HG03097 (cell line): ENCODE data around the gene FAM131A.

Experiments
- ATAC-seq: cut with Tn5 transposase; IDR thresholded peaks from one replicate; pipeline ENCODE4 v1.9.1; 2021; ENCODE audit not compliant: unreplicated experiment, low FRiP score

FAM131A gene

GRCh38 chr3:184354754-184355153, 17.4 kb downstream of the FAM131A start:
- ATAC-seq, result no peak

GRCh38 chr3:184355261-184356040, 18.1 kb downstream of the FAM131A start:
- ATAC-seq, result no peak

- no peak for ATAC-seq
Observed at GRCh38 chr3:184357248-184358123, 20.1 kb downstream of the FAM131A start.

GRCh38 chr3:184358124-184358767, 20.8 kb downstream of the FAM131A start:
- no peak for ATAC-seq

GRCh38 chr3:184358921-184359350, 21.5 kb downstream of the FAM131A start:
- ATAC-seq, result no peak

GRCh38 chr3:184359610-184360009, 22.2 kb downstream of the FAM131A start:
- ATAC-seq, result no peak

DNA sequence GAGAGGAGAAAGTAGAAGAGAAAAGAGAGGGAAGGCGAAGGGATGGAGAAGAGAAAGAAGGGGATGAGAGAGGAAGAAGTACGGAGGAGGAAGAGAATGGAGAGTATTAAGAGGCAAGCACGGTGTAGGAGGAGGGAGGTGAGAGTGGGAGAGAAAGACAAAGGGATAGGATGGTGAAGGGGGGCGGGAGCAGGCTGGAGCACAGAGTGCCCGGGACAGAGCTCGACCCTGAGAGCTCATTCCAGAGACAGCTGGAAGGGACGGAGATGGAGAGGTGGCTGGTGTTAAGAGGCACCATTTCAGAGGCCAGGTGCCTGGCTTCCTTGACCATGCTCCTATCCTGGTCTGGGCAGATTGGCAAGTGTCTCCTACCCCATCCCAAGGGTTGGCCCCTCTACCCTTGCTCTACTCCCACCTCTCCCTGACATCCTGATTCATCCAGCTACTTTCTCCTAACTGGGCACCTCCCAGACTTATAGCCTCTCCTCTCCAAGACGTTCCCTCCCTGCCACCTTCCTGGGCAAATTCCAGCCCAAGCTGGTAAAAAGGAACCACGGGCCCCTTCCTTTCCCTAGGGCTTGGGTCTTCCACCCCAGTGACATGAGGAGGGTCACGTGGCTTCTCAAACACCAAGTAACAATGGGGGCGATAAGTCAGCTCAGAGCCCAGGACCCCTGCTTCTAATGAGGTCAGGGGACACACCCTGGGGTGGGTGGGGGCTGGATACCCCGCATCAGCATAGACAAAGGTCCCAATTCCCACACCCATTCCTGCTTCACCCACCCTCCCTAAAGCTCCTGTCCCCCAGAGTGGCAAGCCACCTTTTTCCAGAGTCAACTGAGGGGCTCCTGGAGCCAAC, 22.9 kb downstream of the FAM131A start:
- no peak for ATAC-seq

DNA sequence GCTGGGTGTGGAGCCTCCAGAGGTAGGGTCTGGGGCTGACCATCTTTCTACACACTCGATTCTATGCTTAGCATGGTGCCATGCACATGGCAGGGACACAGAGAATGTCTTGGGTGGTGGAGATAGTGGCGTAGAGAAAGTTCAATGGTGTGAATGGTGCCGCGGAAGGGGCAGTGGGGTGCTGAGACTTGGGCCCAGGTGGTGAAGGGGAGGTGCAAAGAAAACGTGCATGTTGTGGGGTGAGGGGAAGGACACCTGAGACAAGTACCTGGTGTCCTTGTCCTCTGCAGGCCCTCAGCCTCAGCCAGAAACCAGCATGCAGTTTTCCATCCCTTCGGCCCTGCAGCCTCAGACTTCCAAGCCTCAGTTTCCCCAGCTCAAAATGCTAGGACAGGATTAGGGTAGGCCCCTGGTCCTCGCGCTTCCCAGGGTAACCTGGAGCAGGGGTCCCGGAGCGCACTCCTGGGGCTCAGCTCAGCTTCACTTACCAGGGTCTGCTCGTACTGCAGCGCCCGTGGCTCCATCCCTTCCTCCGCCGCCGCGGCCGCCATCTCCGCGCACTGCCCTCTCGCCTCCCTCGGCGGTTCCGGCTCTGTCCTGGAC, 23.6 kb downstream of the FAM131A start:
- ATAC-seq, result peak; percentile 2

DNA sequence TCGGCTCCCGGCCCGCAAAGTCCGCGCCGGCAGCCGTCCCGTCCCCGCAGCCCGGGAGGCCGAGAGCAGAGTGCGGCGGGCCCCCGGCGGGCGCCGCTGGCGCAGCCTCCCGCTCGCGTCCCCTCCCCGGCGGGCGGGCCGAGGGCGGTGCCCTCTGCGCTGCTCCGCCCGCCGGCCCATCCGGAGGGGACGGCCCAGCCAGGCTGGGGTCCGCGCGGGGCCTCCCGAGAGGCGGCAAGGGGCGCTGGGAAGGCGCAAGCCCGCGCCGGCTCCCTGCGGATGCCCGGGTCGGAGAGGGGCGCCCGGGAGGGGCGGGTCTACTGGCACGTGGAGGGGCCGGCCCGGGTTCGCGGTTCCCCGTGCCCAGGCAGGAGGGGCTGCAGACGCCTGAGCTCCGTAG, 24.1 kb downstream of the FAM131A start, which contains the start of the genes CLCN2 and POLR2H:
Gene CLCN2, minus strand, starts transcription at position 74 of the 400 bp plus-strand sequence. CDS start 126 bp downstream, outside the sequence.
Gene POLR2H, plus strand, starts transcription at position 179 of the 400 bp plus-strand sequence. CDS start 1,783 bp downstream, outside the sequence.
- ATAC-seq, result peak; percentile 32

DNA sequence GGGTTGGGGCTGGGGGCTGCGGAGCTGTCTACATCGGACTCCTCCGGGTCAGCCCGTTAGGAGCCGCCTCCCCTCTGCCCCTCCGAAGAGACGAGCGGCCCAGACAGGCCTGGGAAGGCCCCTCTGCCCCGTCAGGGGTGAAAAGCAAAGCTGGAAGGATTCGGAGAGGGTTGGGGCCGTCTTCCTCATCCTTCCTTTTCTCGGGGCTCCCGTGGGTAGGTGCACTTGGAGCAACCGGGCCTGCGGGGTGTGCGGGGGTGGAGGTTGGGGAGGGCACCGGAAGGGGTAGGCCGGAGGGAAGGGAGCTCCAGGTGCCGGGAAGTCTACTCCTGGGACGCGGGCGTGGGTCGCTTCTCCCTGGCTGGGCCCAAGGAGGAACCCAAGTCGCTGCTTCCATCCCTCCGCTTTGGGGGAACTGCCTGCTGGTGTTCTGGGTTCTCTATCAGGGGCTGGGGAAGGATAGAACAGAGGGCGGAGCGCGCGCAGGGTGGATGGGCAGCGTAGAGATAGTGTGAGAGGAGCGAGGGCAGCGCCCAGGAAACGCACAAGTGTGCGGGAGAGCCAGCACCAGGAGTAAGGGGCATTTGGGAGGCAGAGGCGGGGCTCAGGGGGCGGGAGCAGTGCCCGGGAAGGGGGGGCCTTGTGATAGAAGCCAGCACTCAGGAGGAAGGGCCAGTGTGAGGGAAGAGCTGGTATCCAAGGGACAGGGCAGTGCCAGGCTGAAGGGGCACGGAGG, 24.7 kb downstream of the FAM131A start:
- ATAC-seq, result peak; percentile 3

GRCh38 chr3:184362668-184363546, 25.5 kb downstream of the FAM131A start:
- ATAC-seq, result peak; percentile 81

GRCh38 chr3:184366619-184367289, 29.4 kb downstream of the FAM131A start:
- ATAC-seq, result no peak

DNA sequence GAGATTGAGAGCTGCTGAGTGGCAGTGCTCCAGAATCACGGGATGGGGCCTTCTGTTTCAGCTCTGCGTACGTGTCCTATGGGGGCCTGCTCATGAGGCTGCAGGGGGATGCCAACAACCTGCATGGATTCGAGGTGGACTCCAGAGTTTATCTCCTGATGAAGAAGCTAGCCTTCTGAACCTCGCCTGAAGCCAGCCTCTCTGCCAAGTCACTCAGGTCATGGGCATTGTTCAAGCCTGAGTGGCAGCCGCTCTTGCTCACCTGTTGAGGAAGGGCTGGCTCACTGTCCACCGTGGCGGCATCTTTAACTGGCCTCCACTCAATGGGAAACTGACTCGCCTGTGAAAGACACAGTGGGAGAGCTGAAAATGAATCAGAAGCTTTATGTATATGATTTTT, 30.7 kb downstream of the FAM131A start:
- no peak for ATAC-seq

DNA sequence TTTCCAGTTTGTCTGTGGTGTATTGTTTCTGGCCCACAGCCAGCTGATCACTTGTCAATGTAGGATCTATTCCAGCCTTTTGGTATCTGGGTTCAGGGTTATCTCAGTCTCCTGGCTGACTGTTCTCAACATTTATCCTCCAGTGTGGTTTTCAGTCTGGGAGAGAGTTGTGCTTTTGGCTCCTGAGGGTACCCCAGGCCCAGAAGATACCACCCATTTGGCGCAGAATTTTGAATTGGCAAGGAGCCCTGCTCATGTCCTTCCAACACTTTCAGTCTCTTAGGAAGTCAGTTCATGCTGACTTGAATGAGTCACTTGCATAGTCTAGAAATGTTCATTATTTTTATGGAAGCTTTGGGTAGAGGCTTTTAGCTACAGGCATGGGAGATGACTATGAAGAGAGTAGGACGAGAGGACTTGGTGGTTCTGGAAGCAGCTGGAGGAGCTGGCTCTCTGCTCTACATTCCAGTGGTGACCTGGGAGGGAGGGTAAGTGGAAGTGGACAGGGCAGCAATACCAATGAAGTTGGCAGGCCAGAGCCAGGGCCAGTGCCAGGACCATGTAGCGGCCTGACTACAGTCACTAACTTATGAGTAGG, 31.3 kb downstream of the FAM131A start:
- ATAC-seq, result no peak

- ATAC-seq, result peak; percentile 74
Observed at GRCh38 chr3:184371570-184372018, 34.2 kb downstream of the FAM131A start.

- no peak for ATAC-seq
Observed at GRCh38 chr3:184372296-184372821, 35.0 kb downstream of the FAM131A start.

DNA sequence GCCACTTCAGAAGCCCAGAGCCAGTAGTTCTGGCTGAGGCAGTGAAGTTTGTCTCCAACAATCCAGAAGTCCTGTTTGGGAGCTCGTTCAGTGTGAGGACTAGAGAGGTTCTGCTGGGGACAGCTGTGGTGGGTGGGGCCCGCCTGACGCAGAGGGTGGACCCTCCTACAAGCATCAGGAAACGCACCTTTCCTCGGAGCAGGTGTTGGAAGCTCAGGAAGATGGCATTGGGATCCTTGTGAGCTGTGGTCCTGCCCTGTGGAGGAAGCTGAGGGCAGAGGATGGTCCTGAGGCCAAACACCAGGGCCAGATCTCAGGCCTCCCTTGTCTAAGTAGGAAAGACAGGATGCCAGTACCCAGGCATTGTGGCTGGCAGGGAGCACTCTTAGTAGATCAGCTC, 35.5 kb downstream of the FAM131A start:
- no peak for ATAC-seq
